H9 (cell line): ENCODE data around the gene MAST2. TPM values are rescaled to one million over a fixed set of nuclear protein-coding genes. Genes with fewer than 3 reads are reported as not detected.

Experiments used
- DNase-seq: peaks from one replicate; pipeline ENCODE4 v3.0.0-alpha.2; 2017
- H2AFZ ChIP-seq: one replicate; pipeline ENCODE4 v1.6.1; 2013; ENCODE audit warnings: mild to moderate bottlenecking, low read length, control low read depth, moderate library complexity
- H2AK5ac ChIP-seq: 2 replicates; pipeline ENCODE4 v1.6.1; 2013; ENCODE audit warnings: low read length, control low read depth, mixed read lengths; ENCODE audit not compliant: insufficient read length
- H2BK120ac ChIP-seq: one replicate; pipeline ENCODE4 v1.6.1; 2013; ENCODE audit warnings: low read depth, mild to moderate bottlenecking, low read length, control low read depth, inconsistent platforms; ENCODE audit not compliant: poor library complexity, severe bottlenecking
- H2BK12ac ChIP-seq: 2 replicates; pipeline ENCODE4 v1.6.1; 2013; ENCODE audit warnings: low read length, control low read depth, mixed read lengths, low read depth; ENCODE audit not compliant: insufficient read length
- H2BK15ac ChIP-seq: 2 replicates; pipeline ENCODE4 v1.6.1; 2013; ENCODE audit warnings: low read depth, low read length, control low read depth
- H2BK20ac ChIP-seq: one replicate; pipeline ENCODE4 v1.6.1; 2013; ENCODE audit warnings: low read depth, mild to moderate bottlenecking, low read length, control low read depth, inconsistent platforms; ENCODE audit not compliant: poor library complexity, severe bottlenecking
- H2BK5ac ChIP-seq: 2 replicates; pipeline ENCODE4 v1.6.1; 2013; ENCODE audit warnings: low read length, control low read depth, mixed read lengths; ENCODE audit not compliant: insufficient read length
- H3K14ac ChIP-seq: 2 replicates; pipeline ENCODE4 v1.6.1; 2013; ENCODE audit warnings: low read length, control low read depth; ENCODE audit not compliant: insufficient read depth
- H3K18ac ChIP-seq: 2 replicates; pipeline ENCODE4 v1.6.1; 2013; ENCODE audit warnings: low read depth, mild to moderate bottlenecking, mixed read lengths, low read length, control low read depth; ENCODE audit not compliant: insufficient read length
- H3K23ac ChIP-seq: 2 replicates; pipeline ENCODE4 v1.6.1; 2013; ENCODE audit warnings: low read length, control low read depth, mixed read lengths, low read depth; ENCODE audit not compliant: insufficient read length
- H3K23me2 ChIP-seq: 2 replicates; pipeline ENCODE4 v1.6.1; 2013; ENCODE audit warnings: low read depth, mild to moderate bottlenecking, mixed read lengths, low read length, control low read depth; ENCODE audit not compliant: insufficient read length, poor library complexity, severe bottlenecking
- H3K27ac ChIP-seq: 2 replicates; pipeline ENCODE4 v1.5.1; 2013; ENCODE audit warnings: low read length, control low read depth, mixed read lengths, low read depth; ENCODE audit not compliant: insufficient read length
- H3K27me3 ChIP-seq: 2 replicates; pipeline ENCODE4 v1.6.1; 2013; ENCODE audit warnings: low read length, control low read depth, inconsistent platforms; ENCODE audit not compliant: insufficient read depth
- H3K4ac ChIP-seq: 2 replicates; pipeline ENCODE4 v1.6.1; 2013; ENCODE audit warnings: low read depth, mild to moderate bottlenecking, control low read depth, inconsistent platforms, low read length, moderate library complexity
- H3K4me1 ChIP-seq: 2 replicates; pipeline ENCODE4 v1.6.1; 2013; ENCODE audit warnings: low read length, control low read depth, inconsistent platforms; ENCODE audit not compliant: insufficient read depth
- H3K4me2 ChIP-seq: 2 replicates; pipeline ENCODE4 v1.6.1; 2013; ENCODE audit warnings: low read length, control low read depth, mixed read lengths; ENCODE audit not compliant: insufficient read length, insufficient read depth
- H3K56ac ChIP-seq: 2 replicates; pipeline ENCODE4 v1.6.1; 2013; ENCODE audit warnings: low read depth, mild to moderate bottlenecking, mixed read lengths, low read length, control low read depth; ENCODE audit not compliant: insufficient read length
- H3K79me1 ChIP-seq: 2 replicates; pipeline ENCODE4 v1.6.1; 2013; ENCODE audit warnings: low read depth, mild to moderate bottlenecking, moderate library complexity, low read length, control low read depth, inconsistent platforms; ENCODE audit not compliant: insufficient read depth, poor library complexity, severe bottlenecking
- H3K79me2 ChIP-seq: 2 replicates; pipeline ENCODE4 v1.6.1; 2013; ENCODE audit warnings: low read length, control low read depth, inconsistent platforms; ENCODE audit not compliant: insufficient read depth
- H3K9ac ChIP-seq: 2 replicates; pipeline ENCODE4 v1.6.1; 2013; ENCODE audit warnings: low read length, control low read depth, mixed read lengths; ENCODE audit not compliant: insufficient read length; ENCODE audit errors: extremely low read depth
- H3K9me3 ChIP-seq: one replicate; pipeline ENCODE4 v1.6.1; 2013; ENCODE audit warnings: low read depth, low read length, inconsistent platforms; ENCODE audit not compliant: control insufficient read depth
- H3T11ph ChIP-seq: one replicate; pipeline ENCODE4 v1.6.1; 2013; ENCODE audit warnings: mild to moderate bottlenecking, low read length, control low read depth, inconsistent platforms
- H4K20me1 ChIP-seq: one replicate; pipeline ENCODE4 v1.6.1; 2013; ENCODE audit not compliant: control insufficient read depth, insufficient read length, insufficient read depth
- H4K5ac ChIP-seq: 2 replicates; pipeline ENCODE4 v1.6.1; 2013; ENCODE audit warnings: low read depth, mild to moderate bottlenecking, mixed read lengths, low read length, control low read depth; ENCODE audit not compliant: insufficient read length
- H4K8ac ChIP-seq: replicated peaks from 2 replicates; pipeline ENCODE4 v1.6.1; 2013; ENCODE audit warnings: low read length, control low read depth, mixed read lengths, low read depth; ENCODE audit not compliant: insufficient read length
- H4K91ac ChIP-seq: 2 replicates; pipeline ENCODE4 v1.6.1; 2013; ENCODE audit warnings: low read depth, mild to moderate bottlenecking, moderate library complexity, mixed read lengths, low read length, control low read depth; ENCODE audit not compliant: insufficient read length
- H3K27ac Mint-ChIP-seq, 3 experiments: 2 replicates in 2 of 3; 3 replicates in 1 of 3; pipeline ENCODE4 v1.8.0; 2020 to 2021; ENCODE audit warnings: mixed read lengths in 3 of 3, mild to moderate bottlenecking in 1 of 3, moderate library complexity in 1 of 3
- H3K27me3 Mint-ChIP-seq: 2 replicates; pipeline ENCODE4 v1.8.0; 2021; ENCODE audit warnings: low read depth, mild to moderate bottlenecking, moderate library complexity, mixed read lengths
- H3K36me3 Mint-ChIP-seq, 3 experiments: 2 replicates in 2 of 3; 3 replicates in 1 of 3; pipeline ENCODE4 v1.8.0; 2020 to 2021; ENCODE audit warnings: low read depth in 3 of 3, mixed read lengths in 3 of 3; ENCODE audit not compliant: insufficient read depth in 1 of 3
- H3K4me1 Mint-ChIP-seq, 2 experiments: 2 replicates each; pipeline ENCODE4 v1.8.0; 2020; ENCODE audit warnings: mixed read lengths in 2 of 2
- H3K4me3 Mint-ChIP-seq, 2 experiments: 2 replicates in 1 of 2; 3 replicates in 1 of 2; pipeline ENCODE4 v1.8.0; 2020 to 2021; ENCODE audit warnings: mild to moderate bottlenecking in 2 of 2, mixed read lengths in 2 of 2, moderate library complexity in 1 of 2
- H3K9me3 Mint-ChIP-seq, 2 experiments: 2 replicates in 1 of 2; 3 replicates in 1 of 2; pipeline ENCODE4 v1.8.0; 2020; ENCODE audit warnings: mild to moderate bottlenecking in 2 of 2, mixed read lengths in 2 of 2, moderate library complexity in 1 of 2
- WGBS: extraction: QIAGEN DNeasy Blood & Tissue Kit; methylation state at CpG from one replicate; pipeline ENCODE4 v1.1.7; 2013; ENCODE audit warnings: missing lambda C conversion rate, low lambda C conversion rate, mixed read lengths; ENCODE audit not compliant: insufficient read length; ENCODE audit errors: extremely low coverage; 5-methylcytosine and 5-hydroxymethylcytosine counted together
- total RNA-seq: library from RNA; stranded (reverse); gene quantifications from 2 replicates; pipeline ENCODE4 v1.2.1, GENCODE V29; 2021
- TF ChIP-seq, protein P1 (sequence below): fragments of 200-600 bp; sonication (generic); conservative IDR thresholded peaks from 3 replicates; pipeline ENCODE4 v1.8.0; 2021; ENCODE audit warnings: antibody characterized with exemption, mild to moderate bottlenecking

The MAST2 gene
- total RNA-seq, 1 experiment from 2014 or later, result 28.8 TPM

DNA sequence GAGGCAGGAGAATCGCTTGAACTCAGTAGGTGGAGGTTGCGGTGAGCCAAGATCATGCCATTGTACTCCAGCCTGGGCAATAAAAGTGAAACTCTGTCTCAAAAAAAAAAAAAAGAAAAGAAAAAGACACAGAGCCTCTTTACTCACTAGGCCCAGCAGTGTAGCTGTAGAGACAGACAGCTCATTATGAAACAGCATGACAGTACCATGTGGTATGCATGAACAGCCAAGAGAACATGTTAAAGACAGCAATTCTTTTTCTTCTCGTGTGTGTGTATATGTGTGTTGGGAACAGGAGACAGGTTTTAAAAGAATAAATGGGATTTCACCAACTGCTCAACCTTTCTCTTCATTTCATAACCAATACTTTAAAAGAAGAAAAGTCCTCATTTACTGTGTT lies 210.2 kb downstream of the MAST2 start:
- no peak overlapping the region for H3T11ph ChIP-seq
- no peaks in the 10 kb centered on the region for H3K9me3 ChIP-seq
- DNase-seq, result no peak
- H3K4me1 ChIP-seq, result no peaks in the 10 kb centered on the region
- TF ChIP-seq, protein P1, sequence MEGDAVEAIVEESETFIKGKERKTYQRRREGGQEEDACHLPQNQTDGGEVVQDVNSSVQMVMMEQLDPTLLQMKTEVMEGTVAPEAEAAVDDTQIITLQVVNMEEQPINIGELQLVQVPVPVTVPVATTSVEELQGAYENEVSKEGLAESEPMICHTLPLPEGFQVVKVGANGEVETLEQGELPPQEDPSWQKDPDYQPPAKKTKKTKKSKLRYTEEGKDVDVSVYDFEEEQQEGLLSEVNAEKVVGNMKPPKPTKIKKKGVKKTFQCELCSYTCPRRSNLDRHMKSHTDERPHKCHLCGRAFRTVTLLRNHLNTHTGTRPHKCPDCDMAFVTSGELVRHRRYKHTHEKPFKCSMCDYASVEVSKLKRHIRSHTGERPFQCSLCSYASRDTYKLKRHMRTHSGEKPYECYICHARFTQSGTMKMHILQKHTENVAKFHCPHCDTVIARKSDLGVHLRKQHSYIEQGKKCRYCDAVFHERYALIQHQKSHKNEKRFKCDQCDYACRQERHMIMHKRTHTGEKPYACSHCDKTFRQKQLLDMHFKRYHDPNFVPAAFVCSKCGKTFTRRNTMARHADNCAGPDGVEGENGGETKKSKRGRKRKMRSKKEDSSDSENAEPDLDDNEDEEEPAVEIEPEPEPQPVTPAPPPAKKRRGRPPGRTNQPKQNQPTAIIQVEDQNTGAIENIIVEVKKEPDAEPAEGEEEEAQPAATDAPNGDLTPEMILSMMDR, result no peak
- H3K14ac ChIP-seq, result no peak overlapping the region
- Mint-ChIP-seq H3K4me1 (no peaks in the 10 kb centered on the region), H3K9me3 (peaks cover 0 to 3% of the 10 kb centered on the region in 2 experiments; a peak in 3 of 5 replicates), H3K4me3 (no peak overlapping the region), H3K27ac (no peak overlapping the region), H3K27me3 (no peaks in the 10 kb centered on the region), H3K36me3 (peaks cover 30 to 47% (median 35%) of the 10 kb centered on the region in 3 experiments)
- no peak overlapping the region for H3K4ac ChIP-seq
- H2BK5ac ChIP-seq, result no peak overlapping the region
- no peak overlapping the region for H2AK5ac ChIP-seq
- no peak overlapping the region for H3K4me2 ChIP-seq
- H3K23ac ChIP-seq, result no peak overlapping the region
- no peak overlapping the region for H2BK120ac ChIP-seq
- no peak overlapping the region for H2BK15ac ChIP-seq
- H3K23me2 ChIP-seq, result no peaks in the 10 kb centered on the region
- H2AFZ ChIP-seq, result no peak overlapping the region
- WGBS, result no CpG with 5 or more reads among the region's 3 CpGs
- H3K27ac ChIP-seq, result no peak overlapping the region
- no peak overlapping the region for H2BK12ac ChIP-seq
- no peak overlapping the region for H3K9ac ChIP-seq
- no peak overlapping the region for H3K56ac ChIP-seq
- H3K79me1 ChIP-seq, result no peaks in the 10 kb centered on the region
- H2BK20ac ChIP-seq, result no peak overlapping the region
- no peaks in the 10 kb centered on the region for H3K27me3 ChIP-seq
- no peak overlapping the region for H4K91ac ChIP-seq
- no peaks in the 10 kb centered on the region for H3K79me2 ChIP-seq
- no peak overlapping the region for H4K5ac ChIP-seq
- no peak overlapping the region for H3K18ac ChIP-seq
- no peaks in the 10 kb centered on the region for H4K20me1 ChIP-seq
- no peak overlapping the region for H4K8ac ChIP-seq
